Activated T-cell treated with anti-CD3 and anti-CD28 coated beads, Interleukin-2, amount 50 U/mL, for 1 hour (primary cell): ENCODE measurements around the gene FGF18.
A peak's percentile ranks its signal among the peaks of the same experiment; 100 is the strongest.
"Not testable (repeated sequence)": the region's sequence is repeated elsewhere in the genome, so short reads cannot be mapped to it uniquely, and the experiment has no call there.

Experiments used
- DNase-seq: peaks from one replicate; pipeline ENCODE4 v3.0.0-alpha.2; 2020

Gene FGF18

GRCh38 chr5:171401167-171401947 is 18.1 kb upstream of the FGF18 start:
- no peak for DNase-seq

GRCh38 chr5:171402751-171403150 is 16.7 kb upstream of the FGF18 start:
- DNase-seq: not testable (repeated sequence)

- no peak for DNase-seq
Observed at GRCh38 chr5:171405615-171406014, 13.8 kb upstream of the FGF18 start.

GRCh38 chr5:171407234-171407633 is 12.2 kb upstream of the FGF18 start:
- DNase-seq: no peak

- peak; percentile 9 for DNase-seq
Observed at GRCh38 chr5:171409164-171410136, 10.0 kb upstream of the FGF18 start.

- no peak for DNase-seq
Observed at GRCh38 chr5:171410181-171410580, 9.3 kb upstream of the FGF18 start.

- peak; percentile 4 for DNase-seq
Observed at GRCh38 chr5:171412186-171412585, 7.3 kb upstream of the FGF18 start.

- no peak for DNase-seq
Observed at GRCh38 chr5:171413153-171413910, 6.1 kb upstream of the FGF18 start.

GRCh38 chr5:171413993-171414392 is 5.5 kb upstream of the FGF18 start:
- not testable (repeated sequence) for DNase-seq

- DNase-seq: peak; percentile 8
Observed at GRCh38 chr5:171415115-171415730, 4.2 kb upstream of the FGF18 start.

- DNase-seq: peak; percentile 2
Observed at GRCh38 chr5:171416160-171417049, 3.0 kb upstream of the FGF18 start.

- peak; percentile 55 for DNase-seq
Observed at GRCh38 chr5:171418316-171418981, 998 bp upstream of the FGF18 start.

GRCh38 chr5:171419688-171420430 is 412 bp downstream of the FGF18 start:
- peak; percentile 51 for DNase-seq

GRCh38 chr5:171420431-171421241 is 1.2 kb downstream of the FGF18 start:
- DNase-seq: peak; percentile 18

GRCh38 chr5:171421331-171422262 is 2.1 kb downstream of the FGF18 start:
- peak; percentile 15 for DNase-seq

- DNase-seq: peak; percentile 7
Observed at GRCh38 chr5:171422495-171422894, 3.0 kb downstream of the FGF18 start.

DNA sequence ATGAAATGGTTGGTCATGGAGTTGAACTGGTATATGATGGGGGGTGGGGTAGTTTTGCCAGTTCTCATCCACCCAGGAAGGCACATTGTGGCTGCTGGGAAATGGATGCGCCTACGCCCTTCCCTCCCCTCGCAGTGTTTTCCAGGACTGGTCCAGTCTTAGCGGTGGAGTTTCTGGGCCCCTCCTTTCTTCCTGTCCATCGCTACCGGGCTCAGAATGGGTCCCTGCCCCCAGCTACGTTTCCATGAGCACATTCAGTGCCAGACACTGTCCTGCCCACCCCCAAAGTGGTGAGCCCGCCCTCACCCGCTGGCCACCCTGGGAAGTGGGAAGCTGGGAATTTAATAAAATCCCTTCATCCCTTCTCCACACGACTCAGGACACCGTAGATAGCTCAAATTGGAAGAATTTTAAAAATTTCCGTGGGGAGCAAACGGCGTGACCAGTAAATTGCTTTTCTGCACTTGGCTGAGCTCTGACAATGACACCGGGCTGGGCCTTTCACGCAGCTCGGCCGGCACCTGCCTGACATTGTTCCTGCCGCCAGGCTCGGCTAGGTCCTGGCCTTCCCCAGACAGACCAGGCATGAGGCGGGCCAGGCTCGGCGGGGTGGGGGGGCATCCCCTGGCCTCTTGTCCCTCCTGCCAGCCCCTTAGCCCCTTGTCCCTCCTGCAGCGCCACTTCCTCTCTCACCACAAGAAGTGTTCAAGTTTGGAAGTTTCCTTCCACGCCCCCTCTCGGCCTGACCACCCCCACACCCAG is 3.6 kb downstream of the FGF18 start:
- peak; percentile 13 for DNase-seq
